BJ (cell line): ENCODE measurements around the gene PRR19. TPM values are rescaled to one million over a fixed set of nuclear protein-coding genes. Genes with fewer than 3 reads are reported as not detected.
"Not testable (repeated sequence)": the region's sequence is repeated elsewhere in the genome, so short reads cannot be mapped to it uniquely, and the experiment has no call there.

Experiments
- CTCF ChIA-PET: fragments of 350-600 bp; formaldehyde crosslinking; extraction: SDS; loops from one replicate; lab custom pipeline; 2021; ENCODE audit warnings: antibody characterized with exemption, inconsistent platforms; lab: Yijun Ruan, JAX
- POLR2A ChIA-PET: fragments of 300-600 bp; sonication (Branson Sonifier 250); formaldehyde crosslinking; extraction: SDS; loops from one replicate; lab custom pipeline; 2021; ENCODE audit warnings: antibody characterized with exemption; lab: Charles Lee
- DNase-seq: peaks from one replicate; pipeline ENCODE4 v3.0.0-alpha.2; 2011; ENCODE audit warnings: low read depth
- H3K27me3 ChIP-seq: 2 replicates; pipeline ENCODE4 v1.6.0; 2011; ENCODE audit warnings: low read length; ENCODE audit not compliant: control insufficient read depth, insufficient read depth
- H3K36me3 ChIP-seq: 2 replicates; pipeline ENCODE4 v1.5.1; 2011; ENCODE audit warnings: low read length; ENCODE audit not compliant: control insufficient read depth, insufficient read depth
- H3K4me3 ChIP-seq: 2 replicates; pipeline ENCODE4 v1.5.1; 2011; ENCODE audit warnings: low read depth, mild to moderate bottlenecking, control low read depth, low read length
- polyA plus RNA-seq: library from polyadenylated mRNA; depleted of rRNA; stranded (reverse); fragments of >200 nt; gene quantifications from 2 replicates; pipeline ENCODE4 v1.2.3, GENCODE V29; 2011
- TF ChIP-seq, protein P1 (sequence below): IDR thresholded peaks from 2 replicates; pipeline ENCODE4 v1.5.1; 2011; ENCODE audit warnings: low read depth, mild to moderate bottlenecking, control low read depth, inconsistent platforms, low read length, moderate library complexity; ENCODE audit not compliant: insufficient read depth

The PRR19 gene
- polyA plus RNA-seq, 1 experiment, result 0.93 TPM

DNA sequence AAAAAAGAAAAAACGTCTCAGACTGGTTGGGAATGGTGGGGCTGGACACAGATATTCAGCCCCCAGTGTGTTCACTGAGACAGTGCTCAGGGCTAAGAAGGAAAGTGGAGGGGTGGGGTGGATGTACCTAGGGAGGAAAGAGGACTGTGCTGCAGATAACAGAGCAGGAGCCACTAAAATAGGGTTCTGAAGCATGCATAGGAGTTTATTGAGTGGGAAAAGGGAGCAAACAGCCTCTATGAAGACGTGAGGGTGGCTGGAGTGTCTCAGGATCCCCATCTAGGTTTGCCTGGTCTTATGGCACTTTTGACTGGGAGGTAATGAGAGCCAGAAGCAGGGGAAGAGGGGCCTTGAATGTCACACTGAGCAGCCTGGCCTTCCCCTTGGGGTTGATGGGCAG is 26.9 kb downstream of the PRR19 start:
- POLR2A ChIA-PET, result no interaction called here
- no peak for DNase-seq

GRCh38 chr19:42330241-42330711 is 28.3 kb downstream of the PRR19 start:
- ChIA-PET CTCF (interaction anchor here (1.4 kb wide), 1 partner anchor 12 kb away, joined by 5 read pairs; no protein-coding TSS in a partner anchor), POLR2A (interaction anchor here (0.7 kb wide), 1 partner anchor 48 kb away, joined by 3 read pairs; no protein-coding TSS in a partner anchor)
- Histone ChIP-seq H3K4me3 (no peak overlapping the region), H3K27me3 (no peaks in the 10 kb centered on the region), H3K36me3 (peaks cover 1% of the 10 kb centered on the region; the same call in 1 of the 2 replicates)
- DNase-seq, result no peak
- TF ChIP-seq, protein P1, sequence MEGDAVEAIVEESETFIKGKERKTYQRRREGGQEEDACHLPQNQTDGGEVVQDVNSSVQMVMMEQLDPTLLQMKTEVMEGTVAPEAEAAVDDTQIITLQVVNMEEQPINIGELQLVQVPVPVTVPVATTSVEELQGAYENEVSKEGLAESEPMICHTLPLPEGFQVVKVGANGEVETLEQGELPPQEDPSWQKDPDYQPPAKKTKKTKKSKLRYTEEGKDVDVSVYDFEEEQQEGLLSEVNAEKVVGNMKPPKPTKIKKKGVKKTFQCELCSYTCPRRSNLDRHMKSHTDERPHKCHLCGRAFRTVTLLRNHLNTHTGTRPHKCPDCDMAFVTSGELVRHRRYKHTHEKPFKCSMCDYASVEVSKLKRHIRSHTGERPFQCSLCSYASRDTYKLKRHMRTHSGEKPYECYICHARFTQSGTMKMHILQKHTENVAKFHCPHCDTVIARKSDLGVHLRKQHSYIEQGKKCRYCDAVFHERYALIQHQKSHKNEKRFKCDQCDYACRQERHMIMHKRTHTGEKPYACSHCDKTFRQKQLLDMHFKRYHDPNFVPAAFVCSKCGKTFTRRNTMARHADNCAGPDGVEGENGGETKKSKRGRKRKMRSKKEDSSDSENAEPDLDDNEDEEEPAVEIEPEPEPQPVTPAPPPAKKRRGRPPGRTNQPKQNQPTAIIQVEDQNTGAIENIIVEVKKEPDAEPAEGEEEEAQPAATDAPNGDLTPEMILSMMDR, result no peak

More for the DNA sequence above, 26.9 kb downstream of the PRR19 start:
- no peaks in the 10 kb centered on the region for H3K36me3 ChIP-seq
- CTCF ChIA-PET, result interaction anchor here (1.4 kb wide), 1 partner anchor 10 kb away, joined by 3 read pairs; no protein-coding TSS in a partner anchor
- TF ChIP-seq, protein P1, result no peak
- no peak overlapping the region for H3K4me3 ChIP-seq
- peaks cover 7% of the 10 kb centered on the region for H3K27me3 ChIP-seq

DNA sequence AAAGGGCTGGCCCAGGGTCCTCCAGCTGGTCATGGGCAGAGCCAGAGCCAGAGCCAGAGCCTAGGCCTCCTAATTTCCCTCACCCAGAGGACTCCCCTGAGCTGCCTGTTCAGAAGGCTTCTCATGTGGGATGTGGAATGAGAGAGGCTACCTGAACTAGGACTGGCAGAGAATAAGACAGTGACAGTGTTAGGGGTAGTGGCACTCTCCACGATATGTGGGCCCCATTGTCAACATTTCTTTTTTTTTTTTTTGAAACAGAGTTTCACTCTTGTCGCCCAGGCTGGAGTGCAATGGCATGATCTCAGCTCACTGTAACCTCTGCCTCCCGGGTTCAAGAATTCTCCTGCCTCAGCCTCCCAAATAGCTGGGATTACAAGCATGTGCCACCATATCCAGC is 29.4 kb downstream of the PRR19 start:
- not testable (repeated sequence) for H3K36me3 ChIP-seq, H3K27me3 ChIP-seq, H3K4me3 ChIP-seq, DNase-seq
- ChIA-PET CTCF (interaction anchor here (0.9 to 1.4 kb wide), 2 partner anchors 12 to 199 kb away, joined by 3 to 4 read pairs; partner anchors contain the start of gene POU2F2), POLR2A (interaction anchor here (0.7 kb wide), 1 partner anchor 12 kb away, joined by 3 read pairs; no protein-coding TSS in a partner anchor)

DNA sequence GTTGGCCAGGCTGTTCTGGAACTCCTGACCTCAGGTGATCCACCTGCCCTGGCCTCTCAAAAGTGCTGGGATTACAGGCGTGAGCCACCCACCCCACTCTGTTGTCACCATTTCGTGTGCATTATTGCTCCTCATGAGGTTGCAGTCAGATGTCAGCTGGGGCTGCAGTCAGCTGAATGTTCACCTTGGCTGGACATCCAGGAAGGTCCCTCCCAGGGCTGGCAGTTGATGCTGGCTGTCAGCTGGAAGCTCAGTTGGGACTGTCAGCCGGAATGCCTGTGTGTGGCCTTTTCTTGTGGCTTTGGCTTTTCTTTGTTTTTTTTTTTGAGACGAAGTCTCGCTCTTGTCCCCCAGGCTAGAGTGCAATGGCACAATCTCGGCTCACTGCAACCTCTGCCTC is 30.1 kb downstream of the PRR19 start:
- DNase-seq, result no peak
- ChIA-PET CTCF (interaction anchor here (0.9 to 1.4 kb wide), 2 partner anchors 11 to 200 kb away, joined by 3 to 4 read pairs; partner anchors contain the start of gene POU2F2), POLR2A (no interaction called here)
- Histone ChIP-seq H3K27me3 (no peaks in the 10 kb centered on the region), H3K36me3 (peaks cover 5% of the 10 kb centered on the region), H3K4me3 (no peak overlapping the region)
- TF ChIP-seq, protein P1, result no peak

DNA sequence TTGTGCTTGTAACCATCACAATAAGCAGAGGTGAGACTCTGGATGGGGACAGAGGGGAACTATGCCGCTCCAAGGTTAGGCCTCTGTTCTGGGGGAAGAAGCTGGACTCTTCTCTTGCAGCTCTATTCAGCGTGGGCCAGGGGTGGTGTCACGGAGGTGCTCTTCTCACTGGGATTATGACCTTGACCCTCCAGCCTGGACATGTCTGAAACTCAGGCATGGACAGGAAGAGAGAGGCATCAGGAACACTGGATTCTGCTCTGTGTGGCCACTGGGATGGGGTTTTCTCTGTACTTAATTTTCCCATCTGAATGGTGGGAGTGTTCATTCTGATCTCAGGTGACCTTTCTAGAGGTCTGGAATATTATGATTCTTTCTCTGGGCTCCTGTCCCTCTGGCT is 31.1 kb downstream of the PRR19 start:
- DNase-seq, result no peak
- H3K36me3 ChIP-seq, result peaks cover 5% of the 10 kb centered on the region
- CTCF ChIA-PET, result interaction anchor here (1.0 kb wide), 1 partner anchor 10 kb away, joined by 4 read pairs; no protein-coding TSS in a partner anchor
- H3K27me3 ChIP-seq, result no peaks in the 10 kb centered on the region
- POLR2A ChIA-PET, result no interaction called here
- H3K4me3 ChIP-seq, result no peak overlapping the region
- TF ChIP-seq, protein P1, result no peak
